Anterior cingulate cortex (tissue), 58 donors: ENCODE data around the gene LRFN2.

ENCODE experiments used
- DNase-seq, 58 donors: peaks; one replicate each; lab custom pipeline; 2025; lab: John Stamatoyannopoulos, UW

The LRFN2 gene

DNA sequence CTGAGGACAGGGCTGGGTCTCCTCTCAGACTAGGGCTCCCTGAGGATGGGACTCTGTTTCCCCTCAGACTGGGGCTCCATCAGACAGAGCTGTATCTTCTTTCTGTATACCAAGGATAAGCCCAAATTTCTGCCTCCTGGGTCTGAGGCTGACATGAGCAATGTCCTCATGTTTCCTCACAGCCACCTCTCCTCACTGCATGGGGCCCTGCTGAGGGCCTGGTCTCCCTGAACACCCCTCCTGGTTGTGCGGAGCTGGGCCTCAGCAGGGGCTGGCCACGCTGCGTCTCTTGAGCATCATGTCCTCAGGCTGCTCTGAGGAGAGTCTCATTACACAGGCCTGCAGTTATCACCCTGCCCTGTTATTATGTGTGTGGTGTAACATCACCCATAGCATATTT is 144.6 kb downstream of the LRFN2 start:
- DNase-seq, result no peak

DNA sequence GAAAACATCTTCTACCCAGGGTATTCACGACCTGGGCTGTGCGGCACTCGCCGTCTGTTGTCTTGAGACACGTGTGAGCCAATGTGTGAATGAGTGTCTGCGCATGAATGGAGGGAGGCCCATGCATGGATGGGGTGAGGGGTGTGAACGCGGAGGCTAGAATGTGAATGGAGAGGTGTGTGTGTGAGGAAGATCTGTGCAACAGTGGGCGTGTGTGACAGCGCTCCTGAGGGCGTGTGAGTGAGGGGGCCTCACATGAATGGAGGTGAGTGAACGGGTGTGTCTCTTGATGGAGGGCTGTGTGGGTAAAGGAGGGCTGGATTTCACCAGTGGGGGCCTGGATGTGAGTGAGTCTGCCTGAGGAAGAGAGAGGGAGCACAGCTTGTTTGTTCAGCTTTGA is 146.0 kb downstream of the LRFN2 start:
- peak in 4 of 58 donors; percentile 5 to 31 (median 24) for DNase-seq

DNA sequence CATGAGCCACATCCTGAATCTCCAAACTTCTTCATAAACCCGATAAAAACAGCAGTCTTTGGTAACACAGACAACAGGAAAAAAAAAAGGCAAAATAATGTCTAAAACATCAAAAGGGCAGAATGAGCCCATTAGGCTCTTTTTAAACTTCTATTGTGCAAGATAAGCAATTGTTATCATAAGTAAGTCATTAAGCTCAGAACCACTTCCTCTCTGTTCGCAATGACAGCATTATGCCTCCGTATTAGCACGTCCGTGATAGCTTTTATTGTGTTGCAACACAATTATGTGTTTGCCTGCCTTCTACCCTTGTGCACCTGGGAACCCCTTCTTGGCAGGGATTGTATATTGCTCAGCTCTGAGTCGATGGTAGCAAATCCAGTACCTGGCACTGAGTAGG is 147.1 kb downstream of the LRFN2 start:
- DNase-seq, result no peak

DNA sequence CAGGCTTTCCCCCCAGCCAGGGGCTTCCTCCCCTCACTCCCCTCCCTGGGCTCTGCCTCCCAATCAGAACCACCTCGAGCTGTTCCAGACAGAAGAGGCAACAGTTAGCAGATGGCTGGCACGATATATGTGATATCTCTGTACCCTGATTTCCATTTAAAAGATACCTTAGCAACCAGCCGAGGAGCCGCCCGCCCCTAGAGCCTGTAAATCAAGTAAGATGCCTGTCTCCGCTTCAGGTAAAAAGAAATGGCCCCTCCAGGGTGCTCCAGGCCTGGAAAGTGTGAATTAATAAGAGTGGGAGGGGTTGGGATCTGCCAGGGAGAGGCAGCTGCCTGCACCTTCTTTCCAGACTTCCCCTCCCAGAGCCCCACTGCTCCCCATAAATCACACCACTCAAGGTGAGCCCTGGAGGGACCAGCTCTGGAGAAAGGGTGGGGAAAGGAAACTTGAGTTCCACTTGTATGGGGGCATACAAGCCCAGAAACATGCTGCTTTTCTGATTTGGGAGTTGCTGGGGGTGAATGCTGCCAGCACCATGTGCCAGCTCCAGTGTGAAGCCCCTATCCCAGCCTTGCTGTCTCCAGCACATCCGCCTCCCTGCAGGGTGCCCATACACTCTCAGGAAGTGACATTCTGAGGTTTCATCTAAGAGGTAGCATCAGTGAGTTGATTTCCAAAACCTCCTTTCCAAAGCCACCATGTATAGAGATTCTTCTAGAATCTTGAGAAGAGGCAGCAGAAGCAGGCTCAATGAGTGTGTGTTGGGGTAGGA is 148.0 kb downstream of the LRFN2 start:
- DNase-seq, result peak in 3 of 58 donors; percentile 11 to 19 (median 12)

DNA sequence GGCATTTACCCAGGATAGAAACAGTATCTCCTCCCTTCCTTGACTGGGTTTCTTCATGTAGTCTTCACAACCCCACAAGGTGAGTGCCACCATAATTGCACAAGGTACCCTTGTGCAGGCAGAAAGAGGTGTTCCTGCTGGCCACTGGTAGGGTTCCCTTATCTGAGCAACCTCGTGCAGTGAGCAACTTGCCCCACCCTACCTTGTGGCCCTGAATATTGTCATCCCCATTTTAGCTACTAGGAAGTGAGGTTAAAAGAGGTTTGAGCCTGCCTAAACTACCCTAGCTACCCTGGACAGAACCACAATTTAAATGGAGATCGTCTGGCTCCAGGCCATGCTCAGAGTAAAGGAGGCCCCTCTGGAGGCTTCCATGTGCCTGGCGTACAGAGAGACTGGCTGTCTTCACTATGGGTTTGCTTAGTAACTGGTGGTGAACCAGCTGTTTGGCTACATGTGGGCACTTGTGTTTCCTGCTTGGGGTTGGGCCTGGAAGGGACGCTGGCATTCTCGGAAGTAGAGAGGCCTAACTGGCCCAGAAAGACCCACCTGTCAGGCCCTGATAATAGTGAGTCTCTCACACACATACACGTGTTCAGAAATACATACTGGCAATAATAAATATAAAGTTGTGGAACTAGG is 148.8 kb downstream of the LRFN2 start:
- DNase-seq, result no peak

DNA sequence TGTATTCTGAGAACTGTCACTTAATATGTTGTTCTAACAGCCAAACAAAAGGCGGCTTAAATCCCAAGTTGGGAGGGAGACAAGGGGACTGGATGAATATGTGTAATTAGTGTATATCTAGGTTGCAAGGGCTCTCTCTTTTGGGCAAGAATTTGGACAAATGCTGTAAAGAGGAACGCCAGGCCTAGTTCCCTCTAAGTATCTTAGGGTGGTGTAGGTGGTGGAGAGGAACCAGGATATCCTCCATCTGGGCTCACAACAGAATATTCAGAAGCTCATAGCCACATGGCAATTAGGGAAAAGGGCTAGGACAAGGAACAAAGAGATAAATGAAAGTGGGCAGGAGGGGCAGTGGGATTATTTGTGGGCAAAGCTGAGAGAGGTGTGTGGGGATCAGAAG is 149.5 kb downstream of the LRFN2 start:
- no peak for DNase-seq

DNA sequence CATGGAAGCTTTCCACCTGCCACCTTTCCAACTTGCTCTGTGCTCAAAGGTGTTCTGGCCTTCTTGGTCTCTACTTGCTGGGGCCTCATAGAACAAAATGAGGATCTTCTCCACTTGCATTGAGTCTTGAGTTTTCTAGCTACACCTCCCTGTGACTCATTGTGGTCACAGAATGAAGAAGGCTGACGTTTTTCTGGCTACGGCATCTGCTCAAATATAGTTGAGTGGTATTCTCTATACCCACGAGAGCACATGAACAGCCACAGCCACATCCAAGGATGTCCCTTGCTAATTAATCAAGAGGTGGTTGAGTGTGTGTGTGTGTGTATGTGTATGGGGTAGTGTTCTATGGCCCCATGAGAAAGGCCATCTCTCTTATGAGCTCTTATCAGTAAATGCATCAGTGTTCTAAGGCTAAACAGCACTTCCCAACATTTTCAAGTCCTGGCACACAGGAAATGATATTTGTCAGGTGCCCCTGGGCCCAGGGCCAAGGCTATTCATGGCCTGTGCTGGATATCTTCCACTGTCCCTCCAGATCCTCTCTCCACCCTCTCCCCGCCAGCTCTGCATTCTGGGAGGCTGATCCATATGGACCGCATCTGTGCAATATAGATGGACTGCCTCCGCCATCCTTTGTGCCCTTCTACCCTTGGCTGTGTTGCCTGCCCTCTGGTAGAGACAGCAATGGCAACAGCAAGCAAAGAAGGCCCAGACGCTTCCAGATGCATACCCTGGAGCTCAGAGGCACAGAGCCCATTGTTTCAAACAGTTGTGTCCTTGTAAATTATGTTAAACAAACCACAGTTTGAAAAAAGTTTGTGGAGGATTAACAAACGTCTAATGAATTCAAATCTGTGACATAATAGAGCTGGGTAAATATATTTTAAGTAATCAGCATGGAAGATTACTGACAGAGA is 150.2 kb downstream of the LRFN2 start:
- DNase-seq, result peak in 23 of 58 donors; percentile 4 to 66 (median 24)

DNA sequence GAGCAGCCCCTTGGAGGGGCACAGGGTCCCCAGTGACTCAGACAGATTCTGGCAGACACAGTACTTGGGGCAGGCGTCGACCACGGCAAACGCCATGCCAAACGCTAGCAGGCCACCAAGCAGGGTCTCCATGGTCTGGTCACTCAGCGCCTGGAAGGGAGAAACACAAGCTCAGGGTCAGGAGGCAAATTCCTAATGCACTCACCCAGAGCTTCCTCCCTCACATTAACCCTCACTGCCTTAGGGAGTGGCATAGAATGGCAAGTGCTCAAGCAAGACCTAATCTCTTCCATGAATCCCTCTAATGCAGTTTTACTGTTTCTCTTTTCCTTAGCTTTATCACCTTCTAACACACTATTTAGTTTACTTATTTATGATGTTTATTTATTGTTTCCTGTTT is 154.2 kb downstream of the LRFN2 start:
- DNase-seq, result no peak

DNA sequence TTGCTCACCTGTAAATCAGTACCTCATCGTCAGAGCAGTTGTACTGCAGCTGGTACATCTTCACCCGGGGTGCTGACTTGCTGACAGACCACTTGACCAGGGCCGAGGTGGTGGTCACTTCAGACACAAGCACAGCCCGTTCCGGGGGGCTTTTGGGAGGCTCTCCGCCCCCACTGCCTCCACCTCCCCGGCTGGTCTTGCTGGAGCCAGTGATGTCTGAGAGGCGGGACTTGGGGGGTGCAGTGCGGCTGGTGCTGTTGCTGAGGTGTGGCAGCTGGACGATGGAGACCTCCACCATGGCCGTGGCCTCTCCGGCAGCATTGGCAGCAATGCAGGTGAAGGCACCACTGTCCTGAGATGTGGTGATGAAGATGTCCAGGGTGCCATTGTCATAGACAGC is 155.5 kb downstream of the LRFN2 start:
- DNase-seq, result no peak

DNA sequence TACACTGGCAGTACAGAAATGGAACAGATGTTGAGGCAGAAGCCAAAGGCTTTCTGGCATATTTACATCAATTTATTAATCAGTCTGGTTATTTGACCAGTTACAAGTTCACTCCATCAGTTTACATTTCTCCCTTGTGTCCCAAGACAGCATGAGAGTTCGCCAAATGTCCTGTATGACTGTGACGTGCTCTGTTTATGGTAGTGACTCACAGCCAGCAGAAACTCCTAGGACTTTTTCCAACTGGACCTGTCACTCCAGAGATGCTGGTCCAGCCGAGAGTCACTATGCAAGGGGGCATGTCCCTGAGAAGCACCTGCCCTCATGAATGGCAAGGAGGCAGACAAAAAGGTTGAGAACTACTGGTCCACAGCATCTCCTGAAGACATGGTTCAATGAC is 160.0 kb downstream of the LRFN2 start:
- DNase-seq, result no peak

DNA sequence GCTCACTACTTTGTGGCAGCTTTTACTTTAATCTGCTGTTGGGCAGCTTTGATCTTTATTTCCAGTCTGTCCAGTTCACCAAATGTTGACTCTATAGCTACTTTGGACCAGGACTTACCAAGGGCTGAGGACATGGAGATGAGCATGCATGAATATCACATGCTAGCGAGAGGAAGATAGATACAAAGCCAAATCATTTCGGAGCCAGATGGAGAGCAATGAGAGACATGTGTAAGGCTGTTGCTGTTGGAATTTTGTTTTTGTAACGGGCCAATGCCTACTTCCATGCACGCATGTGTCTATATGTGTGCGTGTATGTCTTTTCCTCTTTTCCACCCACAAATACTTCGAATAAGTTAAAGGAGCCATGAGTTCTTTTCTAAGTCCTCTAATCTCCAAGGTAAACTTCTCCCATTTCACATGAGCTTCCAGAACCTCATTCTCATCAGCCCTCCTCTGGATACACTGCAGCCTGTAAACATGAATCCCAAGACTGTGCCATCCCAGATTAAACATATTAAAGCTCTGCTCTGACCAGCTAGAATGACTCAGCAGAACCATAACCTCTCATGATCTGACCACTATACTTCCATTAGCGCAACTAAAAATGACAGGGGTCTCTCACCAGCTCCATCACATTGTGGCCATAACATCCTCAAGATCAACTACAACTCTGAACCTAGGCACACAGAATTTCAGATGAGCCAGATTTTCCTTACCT is 160.7 kb downstream of the LRFN2 start:
- DNase-seq, result no peak

DNA sequence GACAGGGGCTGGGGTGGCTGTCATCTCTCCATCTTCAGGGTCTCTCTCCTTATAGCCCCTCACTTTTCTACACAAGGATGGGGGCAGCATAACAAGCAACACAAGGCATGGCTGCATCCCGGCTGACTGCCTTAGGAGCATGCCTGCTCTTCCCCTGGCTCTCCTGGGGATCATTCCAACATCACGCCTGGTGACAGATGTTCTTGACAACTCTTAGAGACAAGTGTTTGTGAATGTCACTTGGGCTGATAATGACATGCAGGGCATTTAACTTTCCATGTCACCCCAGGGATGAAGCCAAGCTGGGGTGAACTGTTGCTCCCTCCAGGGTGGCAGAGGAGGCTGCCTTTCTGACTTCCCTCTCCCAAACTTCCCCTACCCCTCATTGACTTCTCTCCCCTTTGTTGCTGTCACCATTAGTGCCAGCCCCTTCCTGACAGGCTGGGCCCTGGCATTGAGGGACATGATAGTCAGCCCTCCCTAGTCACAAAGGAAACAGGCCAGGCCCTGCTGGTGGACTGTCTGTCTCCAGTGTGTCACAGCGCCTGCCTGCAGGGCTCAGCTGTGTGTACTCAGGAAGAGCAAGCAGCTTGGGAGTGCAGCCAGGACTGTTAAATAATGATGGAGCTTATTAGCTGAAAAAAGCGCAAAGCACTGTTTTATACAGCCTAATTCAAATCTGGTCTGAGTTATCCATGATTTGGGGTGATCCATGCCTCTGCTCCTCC is 161.8 kb downstream of the LRFN2 start:
- DNase-seq, result peak in 15 of 58 donors; percentile 8 to 62 (median 17)

DNA sequence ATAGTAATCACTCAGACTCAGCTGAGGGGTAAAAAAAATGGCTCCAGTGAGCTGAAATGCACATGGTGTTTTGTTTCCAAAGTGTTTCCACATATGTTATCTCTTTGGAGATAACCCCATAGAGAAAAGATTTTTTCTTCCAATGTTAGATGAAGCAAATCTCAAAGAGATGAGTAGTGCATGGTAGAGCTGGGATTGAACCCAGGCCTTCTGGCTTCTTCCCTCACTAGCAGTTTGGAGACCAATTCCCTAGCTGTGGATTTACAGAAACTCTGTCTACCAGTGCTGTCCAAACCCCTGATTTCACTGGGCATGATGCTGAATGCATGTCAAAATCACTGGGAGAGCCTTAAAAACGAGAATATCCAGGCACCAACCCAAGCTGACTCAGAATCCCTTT is 165.1 kb downstream of the LRFN2 start:
- DNase-seq, result no peak

DNA sequence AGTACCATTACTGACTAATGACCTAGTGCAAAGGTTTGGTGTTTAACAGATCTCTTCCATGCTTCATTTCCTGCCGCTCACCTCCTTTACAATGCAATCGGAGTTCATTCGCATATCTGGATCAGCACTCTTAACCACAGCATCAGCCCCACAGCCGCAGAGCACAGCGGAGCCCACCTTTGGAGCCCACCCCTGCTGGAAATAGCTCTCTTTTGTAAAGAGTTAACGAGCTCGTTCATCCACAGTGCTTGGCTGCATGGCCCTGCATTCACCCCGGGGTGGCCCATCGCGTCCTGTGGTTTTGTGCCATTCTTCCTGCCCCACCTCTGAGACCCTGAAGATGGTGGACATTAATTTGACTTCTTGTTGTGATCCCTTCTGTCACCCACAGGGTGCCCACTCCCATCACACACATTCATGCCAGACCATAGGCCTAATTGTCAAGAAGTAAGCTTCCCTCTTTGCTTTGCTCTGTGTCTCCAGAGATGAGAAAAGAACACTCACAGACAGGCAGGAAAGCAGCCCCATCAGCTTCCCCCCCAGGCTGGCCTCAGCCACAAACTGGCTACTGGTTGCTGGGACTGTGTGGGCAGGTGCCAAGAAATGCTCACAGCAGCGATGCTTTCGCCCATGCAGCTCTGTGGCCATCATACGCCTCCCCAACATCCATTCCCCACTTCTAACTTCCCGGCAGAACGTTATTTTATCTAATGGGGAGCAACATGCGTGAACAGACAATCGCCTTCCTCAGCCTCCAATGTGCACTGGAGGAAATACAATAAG is 167.0 kb downstream of the LRFN2 start:
- peak in 15 of 58 donors; percentile 13 to 62 (median 26) for DNase-seq

DNA sequence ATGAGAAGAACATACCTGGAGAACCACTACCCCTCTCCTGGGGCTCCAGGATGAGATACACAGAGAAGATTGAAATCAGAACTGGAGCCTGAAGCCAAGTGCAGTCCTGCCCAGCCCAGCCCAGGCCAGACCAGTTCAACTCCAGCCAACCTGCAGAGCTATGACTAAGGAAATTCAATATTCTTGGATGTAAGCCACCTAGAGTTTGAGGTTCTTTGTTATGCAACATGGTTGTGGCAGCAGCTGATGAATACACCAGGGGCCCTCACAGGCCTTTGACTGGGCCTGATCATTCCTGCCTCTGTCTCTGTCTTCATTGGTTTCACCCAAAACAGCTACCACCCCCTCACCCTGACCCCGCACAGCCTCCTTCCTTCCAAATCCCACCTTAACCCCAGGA is 167.8 kb downstream of the LRFN2 start:
- no peak for DNase-seq

DNA sequence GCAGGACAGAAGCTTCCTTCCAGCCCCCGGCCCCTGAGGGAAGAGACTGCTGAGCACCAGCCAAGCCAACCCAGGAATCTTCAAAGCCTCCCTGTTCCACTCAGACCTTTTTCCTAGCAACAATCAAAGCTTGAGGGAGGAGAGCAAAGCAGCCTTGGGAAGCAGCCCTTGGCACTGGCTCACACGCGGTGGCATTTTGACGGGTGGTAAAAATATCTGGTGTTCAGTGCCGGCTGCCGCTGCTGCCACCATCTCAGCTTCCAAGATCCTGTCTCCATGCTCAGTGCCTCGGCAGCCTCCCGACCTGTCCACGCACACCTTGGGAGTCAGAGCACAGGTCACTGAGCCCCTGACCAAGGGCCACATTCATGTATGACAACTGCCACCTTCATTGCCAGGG is 170.1 kb downstream of the LRFN2 start:
- peak in 35 of 58 donors; percentile 6 to 71 (median 37) for DNase-seq

DNA sequence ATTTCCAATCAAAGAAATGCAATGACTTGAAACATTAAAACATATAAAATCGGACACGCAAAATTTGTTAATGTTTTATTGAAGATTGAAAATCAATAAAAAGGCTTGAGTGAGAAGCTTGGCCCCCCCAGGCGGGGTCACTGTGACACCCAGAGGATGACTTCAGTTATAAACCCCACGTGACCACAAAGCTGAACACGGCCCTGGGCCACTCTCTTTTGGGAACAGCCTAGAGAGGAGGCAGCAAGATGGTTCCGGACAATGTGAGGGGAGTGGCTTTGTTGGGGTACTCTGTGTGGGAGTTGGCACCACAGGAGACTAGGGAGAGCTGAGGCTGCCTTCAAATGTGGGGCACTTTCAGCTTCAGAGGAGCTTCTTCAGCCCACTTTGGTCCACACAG is 172.5 kb downstream of the LRFN2 start:
- no peak for DNase-seq

DNA sequence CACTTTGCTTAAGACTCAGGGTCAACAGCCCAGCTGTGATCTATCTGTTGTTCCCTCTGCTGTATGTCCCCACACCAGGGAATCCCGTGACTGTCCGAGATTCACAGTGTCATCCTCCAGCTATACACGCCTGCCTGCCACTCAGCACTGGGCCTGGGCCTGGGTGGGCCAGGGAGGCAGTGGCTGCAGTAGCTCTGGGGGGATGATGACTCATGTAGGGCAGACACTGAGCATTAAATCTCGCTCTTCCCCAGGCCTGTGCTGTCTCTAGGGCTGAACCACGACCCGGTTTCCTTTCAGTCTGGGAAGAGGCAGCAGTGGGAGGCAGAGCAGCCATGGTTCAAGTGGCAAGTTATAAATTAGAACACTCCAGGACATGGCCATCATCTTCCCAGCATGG is 173.9 kb downstream of the LRFN2 start:
- DNase-seq, result no peak

DNA sequence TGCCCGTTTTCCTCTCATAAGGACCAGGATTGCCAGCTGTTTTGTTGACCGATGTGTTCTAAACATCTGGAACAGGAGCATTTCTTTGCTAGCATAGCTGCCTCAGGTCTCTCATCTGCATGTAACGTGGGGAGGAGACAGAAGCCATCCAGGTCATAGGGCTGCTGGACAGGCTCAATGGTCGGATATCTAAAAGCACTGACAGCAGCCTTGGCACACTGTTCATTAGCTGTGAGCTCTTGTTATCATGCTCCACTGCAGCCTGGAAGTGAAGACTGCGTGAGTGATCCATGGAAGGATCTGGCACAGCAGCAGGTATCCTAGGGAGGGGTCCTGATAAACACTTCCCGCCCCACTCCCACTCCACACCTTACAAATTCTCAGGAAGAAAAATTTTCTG is 175.3 kb downstream of the LRFN2 start:
- no peak for DNase-seq
